Measurements from ENCODE around the gene CERS6.
A peak's percentile ranks its signal among the peaks of the same experiment; 100 is the strongest.

DNA sequence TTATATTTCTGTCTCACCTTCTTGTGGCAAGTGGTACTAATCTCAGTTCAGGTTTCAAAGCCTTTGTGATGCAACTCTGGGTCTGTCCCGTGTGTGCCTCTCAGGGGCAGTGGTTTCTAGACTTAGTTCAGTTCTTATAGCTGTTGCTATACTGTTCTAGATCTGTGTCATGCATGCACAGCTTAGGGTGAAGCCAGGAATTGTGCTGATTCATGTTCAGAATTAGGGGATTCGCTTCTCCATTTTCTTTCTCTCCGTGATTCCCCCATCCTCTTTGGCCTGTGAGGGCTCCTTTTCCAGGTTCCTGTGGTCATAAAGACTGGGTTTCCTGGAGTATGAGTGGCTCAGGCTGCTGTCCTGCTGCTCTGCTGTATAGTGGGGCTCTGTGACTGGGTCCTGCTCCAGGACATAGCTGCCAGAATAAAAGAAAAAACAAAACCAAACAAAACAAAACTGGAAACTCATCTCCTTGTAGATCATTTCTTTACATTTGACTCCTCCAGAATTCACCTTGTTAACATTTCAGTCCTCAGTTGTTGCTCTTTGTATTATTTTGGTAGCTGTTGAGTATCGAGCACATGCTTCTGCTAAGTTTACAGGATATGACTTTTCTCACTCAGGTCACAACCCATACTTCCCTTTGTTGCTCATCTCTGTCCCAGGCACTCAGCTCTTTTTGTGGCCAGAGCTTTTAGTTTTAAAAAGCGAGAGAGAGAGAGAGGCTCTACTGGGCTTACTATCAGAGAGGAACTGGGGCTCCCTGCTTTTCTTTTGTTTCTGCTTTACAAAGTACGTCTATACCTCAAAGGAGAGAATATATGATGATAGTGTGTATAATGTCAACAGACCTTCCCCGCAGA is 34.2 kb downstream of the CERS6 start:
- TF ChIP-seq, protein P1, sequence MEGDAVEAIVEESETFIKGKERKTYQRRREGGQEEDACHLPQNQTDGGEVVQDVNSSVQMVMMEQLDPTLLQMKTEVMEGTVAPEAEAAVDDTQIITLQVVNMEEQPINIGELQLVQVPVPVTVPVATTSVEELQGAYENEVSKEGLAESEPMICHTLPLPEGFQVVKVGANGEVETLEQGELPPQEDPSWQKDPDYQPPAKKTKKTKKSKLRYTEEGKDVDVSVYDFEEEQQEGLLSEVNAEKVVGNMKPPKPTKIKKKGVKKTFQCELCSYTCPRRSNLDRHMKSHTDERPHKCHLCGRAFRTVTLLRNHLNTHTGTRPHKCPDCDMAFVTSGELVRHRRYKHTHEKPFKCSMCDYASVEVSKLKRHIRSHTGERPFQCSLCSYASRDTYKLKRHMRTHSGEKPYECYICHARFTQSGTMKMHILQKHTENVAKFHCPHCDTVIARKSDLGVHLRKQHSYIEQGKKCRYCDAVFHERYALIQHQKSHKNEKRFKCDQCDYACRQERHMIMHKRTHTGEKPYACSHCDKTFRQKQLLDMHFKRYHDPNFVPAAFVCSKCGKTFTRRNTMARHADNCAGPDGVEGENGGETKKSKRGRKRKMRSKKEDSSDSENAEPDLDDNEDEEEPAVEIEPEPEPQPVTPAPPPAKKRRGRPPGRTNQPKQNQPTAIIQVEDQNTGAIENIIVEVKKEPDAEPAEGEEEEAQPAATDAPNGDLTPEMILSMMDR (IDR thresholded peaks at IDR 0.05; ENCODE audit: low read depth, low read length): no peak
- TF ChIP-seq POLR2A (IDR thresholded peaks at IDR 0.05; ENCODE audit: extremely low read depth, insufficient read length): no peak
- TF ChIP-seq MAX (IDR thresholded peaks at IDR 0.05; ENCODE audit: low read depth, low read length): peak; percentile 92
